SJCRH30 (cell line): ENCODE measurements around the gene IP6K3. TPM values are rescaled to one million over a fixed set of nuclear protein-coding genes. Genes with fewer than 3 reads are reported as not detected.

ENCODE experiments used
- DNase-seq, 2 experiments: peaks; one replicate each; pipeline ENCODE4 v3.0.0-alpha.2; 2015 to 2020
- H3K27ac ChIP-seq: fragments of 250-450 bp; sonication (Bioruptor Pico); 2 replicates; pipeline ENCODE4 v1.5.1; 2020; ENCODE audit warnings: mild to moderate bottlenecking, moderate library complexity
- H3K27me3 ChIP-seq: fragments of 250-450 bp; sonication (Bioruptor Pico); 2 replicates; pipeline ENCODE4 v1.5.1; 2020; ENCODE audit warnings: mild to moderate bottlenecking, moderate library complexity
- H3K36me3 ChIP-seq: fragments of 250-450 bp; sonication (Bioruptor Pico); 2 replicates; pipeline ENCODE4 v1.5.1; 2020; ENCODE audit warnings: mild to moderate bottlenecking, moderate library complexity
- H3K4me1 ChIP-seq: fragments of 250-450 bp; sonication (Bioruptor Pico); 2 replicates; pipeline ENCODE4 v1.5.1; 2020; ENCODE audit warnings: mild to moderate bottlenecking, moderate library complexity
- H3K4me3 ChIP-seq: fragments of 250-450 bp; sonication (Bioruptor Pico); 2 replicates; pipeline ENCODE4 v1.5.1; 2020; ENCODE audit warnings: mild to moderate bottlenecking, moderate library complexity
- H3K9me3 ChIP-seq: fragments of 250-450 bp; sonication (Bioruptor Pico); replicated peaks from 2 replicates; pipeline ENCODE4 v1.5.1; 2020; ENCODE audit warnings: mild to moderate bottlenecking, moderate library complexity
- total RNA-seq: library from RNA; depleted of rRNA; stranded (reverse); fragments of >200 nt; shearing (Covaris generic); gene quantifications from 2 replicates; pipeline ENCODE4 v1.2.3, GENCODE V29; 2014

Gene IP6K3
- total RNA-seq, 1 experiment from 2014 or later: 10.3 TPM

DNA sequence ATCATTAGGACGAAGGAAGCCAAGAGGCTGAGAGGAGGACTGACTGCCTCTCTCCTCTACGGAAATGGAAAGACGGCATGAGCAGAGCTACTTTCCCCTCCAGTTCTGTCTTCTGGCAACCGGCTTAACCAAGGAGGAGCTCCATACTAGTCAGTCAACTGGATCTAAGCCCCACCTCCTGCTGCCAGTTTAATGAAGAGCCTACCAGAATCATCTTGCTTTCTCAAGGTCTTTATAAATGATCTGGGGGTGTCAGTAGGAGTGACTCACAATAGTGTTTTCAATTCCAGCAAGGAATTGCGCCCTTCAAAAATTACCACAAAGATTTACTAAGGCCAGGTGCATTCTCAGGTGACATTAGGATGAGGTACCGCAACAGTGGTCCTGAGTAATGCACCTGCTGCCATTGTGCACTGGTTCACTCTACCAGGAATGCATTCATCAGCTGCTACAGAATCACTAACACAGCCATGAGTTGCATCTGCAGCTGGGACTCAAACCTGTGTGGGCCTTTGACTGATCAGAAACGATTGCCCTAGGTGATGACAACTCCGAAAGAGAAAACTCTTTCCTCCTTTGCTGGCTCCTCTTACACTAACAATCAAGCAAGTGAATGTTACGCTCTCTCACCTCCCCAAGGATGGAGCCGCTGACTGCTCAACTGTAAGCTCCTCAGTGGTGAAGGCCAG is 38.0 kb downstream of the IP6K3 start:
- H3K4me1 ChIP-seq: peaks cover 4% of the 10 kb centered on the region; the same call in 1 of the 2 replicates
- no peaks in the 10 kb centered on the region for H3K27me3 ChIP-seq
- no peaks in the 10 kb centered on the region for H3K9me3 ChIP-seq
- DNase-seq: no peak
- H3K4me3 ChIP-seq: no peak overlapping the region
- no peak overlapping the region for H3K27ac ChIP-seq
- peaks cover 5% of the 10 kb centered on the region for H3K36me3 ChIP-seq

DNA sequence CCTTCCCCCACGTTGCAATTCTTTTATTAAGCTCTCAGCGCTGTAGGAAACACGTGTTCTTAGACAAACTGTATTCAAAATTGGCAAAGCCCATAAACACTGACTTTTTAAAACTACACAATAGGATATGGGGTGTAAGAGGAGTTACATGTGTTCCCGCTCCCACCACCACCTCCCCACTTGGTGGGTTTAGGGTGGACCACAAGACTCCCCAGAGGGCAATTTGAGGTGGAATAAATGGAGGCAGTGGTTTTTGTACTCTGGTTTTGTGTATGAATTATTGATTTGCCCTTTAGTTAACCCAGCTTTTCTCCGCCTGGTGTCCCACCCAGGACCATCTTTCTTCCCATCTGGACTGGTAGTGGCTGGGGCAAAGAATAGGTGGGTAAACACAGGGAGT is 38.9 kb downstream of the IP6K3 start:
- H3K4me3 ChIP-seq: no peak overlapping the region
- H3K27ac ChIP-seq: no peak overlapping the region
- H3K9me3 ChIP-seq: no peaks in the 10 kb centered on the region
- no peaks in the 10 kb centered on the region for H3K27me3 ChIP-seq
- peak in 1 of 2 experiments; percentile 40 for DNase-seq
- peaks cover 5% of the 10 kb centered on the region for H3K36me3 ChIP-seq
- peaks cover 4% of the 10 kb centered on the region; the same call in 1 of the 2 replicates for H3K4me1 ChIP-seq

DNA sequence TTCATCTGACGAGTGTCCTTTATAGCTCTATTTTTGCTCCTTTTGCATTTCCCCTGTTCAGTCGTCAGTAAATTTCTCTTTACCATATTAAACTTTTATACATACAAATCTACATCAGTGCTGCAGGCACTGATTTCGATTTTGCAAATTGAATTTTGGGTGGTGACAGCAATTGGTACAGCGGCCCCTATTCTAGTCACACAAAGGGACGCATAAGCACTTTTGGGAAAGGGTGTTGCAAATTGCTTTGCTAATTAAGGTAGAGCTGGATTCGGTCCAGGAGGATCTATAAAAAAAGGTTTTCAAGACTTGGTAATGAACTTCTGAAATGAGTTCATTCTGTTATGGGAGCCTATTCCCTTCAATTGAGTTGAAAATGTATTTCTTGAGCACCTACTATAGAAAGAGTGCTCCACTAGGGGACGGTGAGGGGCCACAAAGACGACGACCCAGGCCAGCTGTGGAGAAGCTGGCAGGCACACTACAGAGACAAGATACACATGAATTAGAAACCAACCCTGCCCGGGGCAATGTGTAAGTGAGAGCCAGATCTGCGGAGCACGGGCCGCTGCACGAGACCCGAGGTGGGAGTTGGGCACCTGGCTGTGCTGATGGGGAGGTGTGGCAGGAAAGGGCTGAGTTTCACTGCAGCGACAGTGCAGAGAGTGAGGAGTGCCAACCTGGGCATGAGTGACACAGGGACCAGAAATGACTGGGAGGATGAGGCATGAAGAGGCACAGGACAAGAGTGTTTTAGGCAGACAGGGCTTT is 40.6 kb downstream of the IP6K3 start:
- Histone ChIP-seq H3K9me3 (no peaks in the 10 kb centered on the region), H3K4me1 (peaks cover 4% of the 10 kb centered on the region; the same call in 1 of the 2 replicates), H3K36me3 (peaks cover 5% of the 10 kb centered on the region), H3K27ac (no peak overlapping the region), H3K27me3 (no peaks in the 10 kb centered on the region), H3K4me3 (no peak overlapping the region)
- DNase-seq: no peak

- DNase-seq: no peak
- H3K27me3 ChIP-seq: no peaks in the 10 kb centered on the region
- H3K9me3 ChIP-seq: no peaks in the 10 kb centered on the region
- no peak overlapping the region for H3K4me3 ChIP-seq
- H3K27ac ChIP-seq: no peak overlapping the region
- peaks cover 9% of the 10 kb centered on the region for H3K36me3 ChIP-seq
- H3K4me1 ChIP-seq: peaks cover under 1% of the 10 kb centered on the region; the same call in 1 of the 2 replicates
Measured at GRCh38 chr6:33705268-33705885, 41.3 kb downstream of the IP6K3 start.

DNA sequence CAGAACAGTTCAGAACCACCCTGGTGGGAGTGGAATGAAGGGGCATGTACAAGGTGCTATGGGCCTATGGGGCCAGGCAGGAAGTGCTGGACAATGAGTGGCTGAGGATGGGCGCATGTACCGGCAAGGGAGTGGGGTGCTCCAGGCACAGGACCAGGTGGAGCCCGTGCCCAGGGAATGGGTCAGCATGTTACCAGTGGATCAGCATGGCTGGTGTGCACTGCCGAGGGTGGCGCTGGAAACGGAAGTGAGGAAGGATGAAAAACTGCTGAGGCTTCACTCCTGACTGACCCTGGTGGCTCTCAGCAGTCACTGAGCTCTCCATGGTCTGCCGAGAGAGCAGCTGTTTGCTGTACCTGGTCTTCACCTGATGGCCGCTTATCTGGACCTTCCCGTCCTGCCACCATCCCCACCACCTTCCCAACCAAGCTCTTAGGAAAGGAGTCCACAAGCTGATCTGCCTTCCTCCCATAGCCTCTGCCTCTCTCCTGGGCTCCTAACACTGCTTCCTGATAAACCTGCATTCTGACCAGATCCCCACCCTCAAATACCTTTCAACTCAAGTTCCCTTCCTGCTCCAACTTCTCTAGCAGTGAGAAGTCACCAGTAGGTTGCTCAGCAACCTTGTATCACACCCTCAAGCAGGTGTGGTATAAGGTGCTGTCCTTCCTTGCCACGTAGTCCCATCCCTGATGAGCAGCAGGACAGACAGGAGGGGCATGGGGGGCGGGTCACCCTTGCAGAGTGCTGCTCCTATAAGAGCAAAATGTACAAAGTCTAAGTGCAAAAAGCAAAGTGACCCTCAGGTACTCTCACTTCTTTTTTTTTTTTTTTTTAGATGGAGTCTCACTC is 42.3 kb downstream of the IP6K3 start:
- Histone ChIP-seq H3K4me3 (no peak overlapping the region), H3K36me3 (peaks cover 8% of the 10 kb centered on the region), H3K27me3 (no peaks in the 10 kb centered on the region), H3K4me1 (no peaks in the 10 kb centered on the region; the same call in none of the 2 replicates), H3K27ac (no peak overlapping the region), H3K9me3 (no peaks in the 10 kb centered on the region)
- DNase-seq: no peak

GRCh38 chr6:33702345-33702977 is 44.2 kb downstream of the IP6K3 start:
- Histone ChIP-seq H3K27ac (no peak overlapping the region), H3K4me3 (no peak overlapping the region), H3K27me3 (no peaks in the 10 kb centered on the region), H3K4me1 (peaks cover 1% of the 10 kb centered on the region), H3K36me3 (peaks cover 4% of the 10 kb centered on the region; the same call in 1 of the 2 replicates), H3K9me3 (no peaks in the 10 kb centered on the region)
- peak in 1 of 2 experiments; percentile 49 for DNase-seq

DNA sequence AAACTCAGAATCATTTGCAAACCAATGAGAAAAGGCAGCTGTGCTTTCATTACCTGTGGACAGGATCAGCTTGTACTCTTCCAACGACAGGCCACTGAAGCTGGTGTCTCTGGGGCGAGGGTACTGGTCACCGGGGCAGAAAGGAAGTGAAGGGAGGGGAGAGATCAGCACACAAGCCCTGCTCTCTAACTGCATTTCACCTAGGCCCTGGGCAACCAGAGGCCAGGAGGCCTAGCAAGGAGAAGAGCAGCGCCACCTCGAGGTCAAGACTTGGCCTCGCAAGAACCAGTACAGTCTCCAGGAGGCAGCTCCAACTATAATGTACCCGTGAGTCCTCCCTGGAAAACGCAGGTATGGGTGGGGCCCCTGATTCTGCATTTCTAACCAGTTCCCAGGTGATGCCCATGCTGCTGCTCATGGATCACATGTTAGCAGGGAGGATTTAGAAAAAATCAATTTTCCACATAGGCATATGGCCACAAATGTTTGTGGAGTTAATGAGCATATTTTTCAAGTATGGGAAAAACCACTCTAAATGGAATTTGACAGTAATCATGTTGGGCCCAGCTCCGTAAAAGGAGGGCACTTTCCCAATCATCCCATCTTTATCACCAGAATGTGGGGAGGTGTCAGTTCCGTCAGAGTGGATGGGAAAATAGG is 46.2 kb downstream of the IP6K3 start:
- no peak overlapping the region for H3K4me3 ChIP-seq
- H3K27ac ChIP-seq: no peak overlapping the region
- no peaks in the 10 kb centered on the region for H3K9me3 ChIP-seq
- peaks cover 19% of the 10 kb centered on the region for H3K4me1 ChIP-seq
- DNase-seq: peak; percentile 60 to 70
- no peaks in the 10 kb centered on the region for H3K27me3 ChIP-seq
- H3K36me3 ChIP-seq: peaks cover 9% of the 10 kb centered on the region; the same call in 1 of the 2 replicates

GRCh38 chr6:33699739-33700138 is 47.0 kb downstream of the IP6K3 start:
- Histone ChIP-seq H3K27ac (no peak overlapping the region), H3K36me3 (peaks cover 9% of the 10 kb centered on the region; the same call in 1 of the 2 replicates), H3K27me3 (no peaks in the 10 kb centered on the region), H3K4me1 (peaks cover 27% of the 10 kb centered on the region), H3K4me3 (no peak overlapping the region), H3K9me3 (no peaks in the 10 kb centered on the region)
- DNase-seq: no peak

DNA sequence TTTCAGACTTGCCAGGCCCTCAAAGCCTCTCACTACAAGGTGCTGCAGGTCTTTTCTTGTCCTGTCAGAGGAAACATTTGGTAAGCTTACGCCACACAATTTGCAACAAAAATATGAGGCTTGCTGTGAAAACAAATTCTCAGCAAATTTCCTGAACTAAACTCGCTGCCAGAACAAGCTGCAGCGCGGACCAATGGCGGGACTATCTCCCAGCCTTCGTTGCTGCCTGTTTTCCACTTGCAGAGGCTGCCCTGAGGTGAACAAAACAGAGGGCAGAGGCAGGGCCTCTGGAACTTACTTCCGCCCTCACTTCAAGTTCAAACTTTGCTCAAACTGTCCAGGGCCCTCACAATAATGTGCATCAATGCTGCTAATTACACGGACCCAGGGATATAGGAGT is 47.6 kb downstream of the IP6K3 start:
- Histone ChIP-seq H3K36me3 (peaks cover 9% of the 10 kb centered on the region; the same call in 1 of the 2 replicates), H3K27me3 (no peaks in the 10 kb centered on the region), H3K4me1 (peaks cover 33% of the 10 kb centered on the region), H3K27ac (no peak overlapping the region; the same call in 1 of the 2 replicates), H3K4me3 (no peak overlapping the region), H3K9me3 (no peaks in the 10 kb centered on the region)
- DNase-seq: no peak

- Histone ChIP-seq H3K4me1 (peaks cover 39% of the 10 kb centered on the region), H3K27me3 (no peaks in the 10 kb centered on the region), H3K9me3 (no peaks in the 10 kb centered on the region), H3K27ac (no peak overlapping the region), H3K4me3 (no peak overlapping the region), H3K36me3 (peaks cover 9% of the 10 kb centered on the region; the same call in 1 of the 2 replicates)
- DNase-seq: no peak
Measured at GRCh38 chr6:33698494-33698893, 48.2 kb downstream of the IP6K3 start.

DNA sequence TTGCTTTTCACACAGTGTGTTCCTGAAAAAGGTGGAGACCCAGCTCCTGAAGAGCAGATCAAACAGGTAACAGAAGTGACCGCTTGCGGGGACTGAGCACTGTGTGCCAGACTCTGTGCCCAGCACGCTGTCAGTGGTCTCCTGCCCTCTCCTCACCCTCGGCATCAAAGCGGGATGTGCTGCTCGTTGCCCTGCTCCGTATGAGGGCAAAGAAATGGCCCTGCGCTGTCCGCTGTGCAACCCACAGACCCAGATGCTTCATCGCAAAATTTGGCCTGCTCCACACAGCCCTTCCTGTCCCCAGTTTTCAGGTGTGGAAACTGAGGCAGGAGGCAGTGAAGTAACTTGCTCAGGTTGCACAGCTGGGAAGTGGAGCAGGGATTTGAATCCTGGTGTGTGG is 48.9 kb downstream of the IP6K3 start:
- no peaks in the 10 kb centered on the region for H3K9me3 ChIP-seq
- H3K27ac ChIP-seq: no peak overlapping the region
- no peak for DNase-seq
- peaks cover 9% of the 10 kb centered on the region; the same call in 1 of the 2 replicates for H3K36me3 ChIP-seq
- no peak overlapping the region for H3K4me3 ChIP-seq
- H3K4me1 ChIP-seq: peaks cover 45% of the 10 kb centered on the region
- no peaks in the 10 kb centered on the region for H3K27me3 ChIP-seq

DNA sequence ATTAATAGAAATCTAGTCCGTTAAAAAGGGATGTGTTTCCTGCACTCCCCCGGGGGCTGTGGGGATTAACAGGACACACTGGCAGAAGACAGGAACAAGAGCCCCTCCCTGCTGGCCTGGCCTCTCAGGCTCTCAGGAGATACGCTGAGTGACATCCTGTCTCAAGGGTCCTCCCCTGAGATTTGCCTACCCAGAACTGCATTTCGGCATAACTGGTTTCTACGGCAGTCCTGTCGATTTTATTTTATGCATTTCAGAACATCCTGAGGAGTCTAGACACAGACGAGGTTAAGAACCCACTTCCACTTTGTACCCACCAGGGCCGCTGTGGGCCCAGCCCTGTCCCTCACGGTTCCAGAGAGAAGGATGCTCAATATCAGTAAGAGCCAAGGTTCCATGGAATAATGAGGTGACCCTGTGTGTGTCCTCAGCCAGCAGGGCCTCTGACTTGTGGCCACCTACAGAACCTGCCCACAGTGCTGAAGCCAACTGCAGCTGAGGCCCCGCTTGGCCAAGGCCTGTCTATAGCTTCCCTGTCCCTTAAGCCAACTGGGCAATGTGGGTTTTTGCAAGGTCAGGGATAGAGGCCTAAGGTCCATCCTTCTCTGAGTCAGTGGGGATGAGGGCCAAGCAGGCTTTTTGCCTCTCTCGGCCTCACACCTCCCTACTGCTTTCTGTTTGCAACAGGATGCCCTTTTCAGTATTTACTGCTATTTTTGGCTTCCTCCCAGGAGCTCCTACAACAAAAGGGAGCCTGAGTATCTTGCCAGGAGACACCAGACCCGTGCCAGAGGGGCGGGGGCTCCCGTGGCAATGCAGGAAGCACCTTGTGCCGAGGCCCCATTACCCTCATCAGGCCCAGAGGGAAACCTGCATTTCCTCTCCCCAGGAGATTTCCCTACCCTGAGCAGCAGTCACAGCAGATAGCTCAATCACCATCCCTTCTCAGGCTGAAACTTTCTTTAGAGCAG is 49.9 kb downstream of the IP6K3 start:
- DNase-seq: peak; percentile 30 to 60
- H3K36me3 ChIP-seq: peaks cover 9% of the 10 kb centered on the region; the same call in 1 of the 2 replicates
- no peak overlapping the region for H3K27ac ChIP-seq
- H3K4me3 ChIP-seq: no peak overlapping the region
- H3K4me1 ChIP-seq: peaks cover 56% of the 10 kb centered on the region
- no peaks in the 10 kb centered on the region for H3K27me3 ChIP-seq
- H3K9me3 ChIP-seq: no peaks in the 10 kb centered on the region
